Urothelium cell line (cell line): ENCODE results near the gene NACC2.

Source experiments
- DNase-seq: peaks from one replicate; pipeline ENCODE4 v3.0.0; 2011; ENCODE audit warnings: low spot score, mixed read lengths
- FAIRE-seq: peaks from 2 replicates; lab custom pipeline; 2011; peaks lifted over from hg19 to GRCh38; lab: Jason Lieb, UNC

NACC2 gene

GRCh38 chr9:136059321-136059791 is 35.7 kb downstream of the NACC2 start:
- no peak for FAIRE-seq
- DNase-seq = no peak

DNA sequence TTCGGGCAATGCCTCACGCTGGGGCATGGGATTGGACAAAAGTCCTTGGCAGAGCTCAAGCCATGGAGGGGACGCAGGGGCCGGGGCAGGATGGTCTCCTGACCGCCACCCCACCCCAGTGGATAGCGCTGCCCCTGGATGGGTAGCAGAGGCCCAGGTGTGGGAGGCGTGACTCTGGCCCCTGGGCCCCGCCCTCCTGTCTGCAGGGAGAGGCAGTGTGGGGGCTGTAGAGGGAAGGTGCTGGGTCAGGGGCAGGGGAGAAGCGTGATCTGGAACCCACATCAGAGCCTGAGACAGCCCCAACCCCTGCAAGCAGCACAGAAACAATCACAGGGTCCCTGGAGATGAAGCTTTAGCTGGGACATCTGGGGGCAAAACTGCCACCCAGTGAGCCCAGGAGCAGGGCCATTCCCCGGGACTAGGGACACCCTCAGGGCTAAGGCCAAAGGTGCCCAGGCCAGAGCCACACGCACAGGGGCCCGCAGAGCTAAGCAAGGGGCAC is 36.2 kb downstream of the NACC2 start:
- no peak for DNase-seq
- FAIRE-seq = no peak

GRCh38 chr9:136058084-136058483 is 37.0 kb downstream of the NACC2 start:
- no peak for DNase-seq
- FAIRE-seq = no peak

- DNase-seq (no peak), FAIRE-seq (no peak)
Observed at GRCh38 chr9:136057236-136058081, 37.6 kb downstream of the NACC2 start.

DNA sequence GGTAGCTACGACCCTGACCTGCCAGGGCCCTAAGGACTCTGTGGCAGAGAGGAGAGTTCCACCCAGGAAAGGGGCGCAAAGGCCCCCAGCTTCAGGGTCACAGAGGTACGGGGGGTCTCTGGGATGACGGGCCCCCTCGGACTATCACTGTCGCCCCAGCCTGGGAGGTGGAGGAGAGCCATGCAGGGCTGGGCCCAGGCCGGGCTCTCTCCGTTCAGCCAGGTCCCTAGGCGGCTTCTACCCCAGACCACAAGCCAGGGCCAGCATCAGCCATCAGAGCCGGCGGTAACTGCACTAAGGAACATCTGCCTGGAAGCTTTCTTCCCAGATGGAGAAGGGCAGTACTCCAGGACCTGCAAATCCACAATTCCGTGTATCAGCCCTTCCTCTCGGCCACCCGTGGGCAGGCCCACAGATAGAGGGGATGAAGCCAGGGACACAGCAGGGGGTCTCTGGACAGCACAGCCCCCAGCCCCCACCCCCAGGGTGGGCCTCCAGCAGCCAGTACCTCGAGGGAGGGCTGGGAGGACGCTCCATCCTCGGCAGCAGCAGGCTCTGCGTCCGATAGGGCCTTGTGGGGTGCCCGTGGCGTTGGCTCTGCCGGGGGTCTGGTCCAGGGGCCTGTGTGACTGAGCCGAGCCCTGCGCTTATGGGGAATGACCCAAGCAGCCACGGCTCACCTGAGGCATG is 38.4 kb downstream of the NACC2 start:
- DNase-seq = no peak
- no peak for FAIRE-seq

DNA sequence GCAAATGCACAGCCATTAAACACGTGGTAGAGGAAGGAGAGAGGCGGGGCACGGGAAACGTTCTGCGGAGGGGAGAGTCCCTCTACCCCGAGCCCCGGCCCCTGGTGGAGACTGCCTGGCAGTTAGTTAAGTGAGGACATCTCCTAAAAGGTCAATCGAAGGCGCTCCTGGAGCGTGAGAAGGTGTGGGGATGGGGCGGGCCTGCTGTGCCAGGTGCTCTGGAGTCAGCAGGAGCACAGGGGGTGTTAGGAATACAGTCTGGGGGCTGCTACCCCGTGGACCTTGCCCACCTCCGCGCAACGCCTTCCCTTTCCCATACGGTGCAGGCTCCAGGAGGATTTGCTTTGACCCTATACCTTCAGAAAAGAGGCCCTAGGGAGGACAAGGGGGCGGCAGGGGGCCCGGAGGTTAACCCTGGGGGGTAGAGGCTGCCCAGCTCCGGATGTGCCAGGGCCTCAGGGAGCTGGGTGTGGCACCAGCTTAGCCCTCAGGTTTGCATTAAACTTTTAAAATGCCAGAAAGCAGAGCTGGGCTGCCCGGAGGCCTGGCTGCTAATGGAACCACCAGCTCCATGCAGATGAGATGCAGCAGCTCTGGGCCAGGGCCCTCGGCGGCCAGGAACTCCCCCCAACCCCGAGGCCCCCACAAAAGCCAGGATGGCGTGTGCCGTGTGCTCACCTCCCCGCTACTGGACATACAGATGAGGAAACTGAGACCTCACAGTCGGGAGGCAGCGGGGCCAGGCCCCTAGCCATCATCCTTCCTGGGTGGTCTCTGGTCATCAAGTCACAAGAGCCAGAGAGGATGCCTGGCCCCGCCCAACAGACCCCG is 39.2 kb downstream of the NACC2 start:
- DNase-seq = no peak

GRCh38 chr9:136054798-136055714 is 40.0 kb downstream of the NACC2 start:
- FAIRE-seq (no peak), DNase-seq (no peak)

More for the DNA sequence above, 39.2 kb downstream of the NACC2 start:
- FAIRE-seq = no peak

DNA sequence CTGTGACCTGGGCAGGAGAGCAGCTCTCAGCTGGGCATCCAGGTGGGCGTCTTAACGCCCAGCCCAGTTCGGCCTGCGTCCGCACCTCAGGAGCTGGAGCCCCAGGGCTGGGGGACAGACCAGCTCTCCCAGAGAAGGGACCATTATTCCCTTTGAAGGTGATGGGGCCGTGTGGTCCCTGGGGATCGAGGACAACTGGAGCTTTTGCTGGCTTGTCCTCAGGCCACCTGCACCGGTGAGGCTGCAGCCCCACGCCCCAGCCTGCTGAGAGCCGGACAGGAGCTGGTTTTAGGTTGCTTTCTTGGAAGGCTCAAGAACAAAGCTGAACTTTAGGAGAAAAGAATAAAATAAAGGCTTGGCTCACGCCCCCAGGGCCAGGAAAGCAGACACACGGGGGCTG is 40.9 kb downstream of the NACC2 start:
- FAIRE-seq (no peak), DNase-seq (no peak)

- DNase-seq = no peak
- FAIRE-seq = no peak
Observed at GRCh38 chr9:136053757-136054142, 41.3 kb downstream of the NACC2 start.

DNA sequence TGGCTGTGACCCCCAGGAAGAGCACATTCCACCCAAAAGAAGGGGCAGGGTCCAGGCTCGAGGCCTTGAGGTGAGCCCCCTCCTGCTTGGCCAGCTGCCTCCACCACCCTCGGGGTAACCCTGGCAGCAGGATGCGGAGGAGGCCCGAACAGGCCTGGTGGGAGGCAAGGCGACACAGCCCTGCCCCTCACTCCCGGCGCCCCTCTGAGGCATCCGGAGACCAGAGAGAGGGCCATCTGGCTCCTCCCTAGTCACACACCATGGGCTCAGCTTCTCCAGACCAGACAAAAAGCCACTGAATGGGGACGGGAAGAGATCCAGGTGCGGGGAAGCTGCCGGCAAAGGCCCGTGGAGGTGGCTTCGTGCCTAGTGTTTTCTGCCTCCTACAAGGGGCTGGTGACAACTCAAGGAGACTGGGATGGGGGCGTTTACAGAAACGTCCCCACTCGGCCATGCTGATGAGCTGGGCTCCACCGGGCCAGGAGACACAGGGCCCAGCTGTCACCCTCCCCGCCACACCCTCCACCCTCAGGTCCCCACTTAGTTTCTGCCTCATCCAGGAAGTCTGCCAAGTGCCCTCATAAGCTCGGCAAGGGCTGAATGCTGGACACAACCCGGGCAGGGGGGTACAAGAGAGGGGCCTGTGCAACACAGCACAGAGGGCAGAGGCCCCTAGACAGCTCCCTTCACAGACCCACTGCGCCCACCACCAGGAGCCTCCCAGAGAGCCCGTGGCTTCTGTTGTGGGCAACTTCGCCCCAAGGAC is 41.9 kb downstream of the NACC2 start:
- FAIRE-seq = peak; percentile 98
- DNase-seq = no peak

- FAIRE-seq = no peak
- DNase-seq = peak; percentile 68
Observed at GRCh38 chr9:136052472-136052880, 42.6 kb downstream of the NACC2 start.

DNA sequence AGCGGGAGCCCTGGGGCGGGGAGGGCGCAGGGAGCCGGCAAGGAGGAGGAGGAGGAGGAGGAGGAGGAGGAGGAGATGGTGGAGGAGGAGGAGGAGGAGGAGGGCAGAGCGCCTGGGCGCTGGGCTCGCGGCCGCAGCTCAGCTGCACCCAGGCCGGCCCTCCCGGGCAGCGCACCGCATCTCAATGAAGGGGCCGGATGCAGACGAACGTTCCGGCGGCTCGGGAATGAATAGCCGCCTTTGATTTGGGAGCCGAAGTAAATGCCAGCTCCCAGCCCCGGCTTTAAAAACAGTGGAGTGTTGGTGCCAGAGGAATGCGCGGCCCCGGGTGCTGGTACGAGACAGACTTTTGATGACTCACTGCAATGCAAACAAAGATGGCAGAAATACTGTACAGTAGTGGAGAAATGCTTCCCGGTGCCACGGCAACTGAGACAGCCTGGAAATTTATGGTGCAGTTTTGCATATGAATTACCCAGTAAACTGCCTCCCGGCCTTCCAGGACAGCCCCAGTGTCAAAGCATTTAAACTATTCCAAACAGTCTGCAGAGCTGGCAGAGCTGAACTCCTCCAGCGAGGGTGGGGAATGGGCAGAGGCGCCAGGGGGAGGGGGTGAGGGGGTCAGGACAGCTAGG is 43.1 kb downstream of the NACC2 start:
- FAIRE-seq (no peak), DNase-seq (peak; percentile 82)

DNA sequence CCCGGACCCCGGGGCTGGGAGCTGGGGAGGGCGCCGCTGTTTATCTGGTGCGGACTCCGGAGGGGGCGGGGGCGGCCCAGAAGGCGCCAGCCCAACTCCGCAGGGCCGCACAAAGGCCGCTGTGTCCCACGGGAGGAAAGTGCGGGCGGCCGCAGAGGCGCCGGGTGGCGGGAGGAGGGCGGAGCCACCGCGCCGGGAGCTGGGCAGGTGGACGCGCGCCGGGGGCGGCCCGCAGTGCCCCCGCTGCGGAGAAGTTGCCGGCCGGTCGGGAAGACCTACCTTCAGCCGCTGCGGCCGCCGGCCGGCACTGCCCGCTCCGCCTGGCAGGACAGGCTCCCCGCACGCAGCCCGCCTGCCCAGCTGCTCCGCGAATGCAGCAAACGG is 43.6 kb downstream of the NACC2 start:
- FAIRE-seq = no peak
- peak; percentile 60 for DNase-seq

GRCh38 chr9:136050701-136051452 is 44.2 kb downstream of the NACC2 start:
- DNase-seq = peak; percentile 41

DNA sequence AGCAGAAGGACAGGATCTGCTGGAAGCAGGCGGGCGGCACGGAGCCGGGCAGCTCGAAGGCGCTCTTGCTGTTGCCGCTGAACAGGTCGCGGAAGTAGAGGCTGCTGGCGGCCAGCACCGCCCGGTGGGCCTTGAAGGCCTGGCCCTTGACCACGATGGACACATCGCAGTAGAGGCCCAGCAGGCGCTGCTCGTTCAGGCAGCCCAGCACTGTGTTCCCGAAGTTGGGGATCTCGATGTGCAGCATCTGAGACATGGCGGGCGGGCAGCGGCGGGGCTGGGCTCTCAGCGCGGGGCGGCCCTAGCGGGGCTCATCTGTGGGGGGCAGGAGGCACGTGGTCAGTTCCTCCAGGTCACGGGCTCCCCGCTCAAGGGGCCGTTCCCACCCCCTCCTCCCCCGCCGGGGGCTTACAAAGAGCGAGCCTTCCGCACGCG is 44.8 kb downstream of the NACC2 start:
- DNase-seq (no peak), FAIRE-seq (peak; percentile 23)

More at GRCh38 chr9:136050701-136051452, 44.2 kb downstream of the NACC2 start:
- FAIRE-seq = no peak

GRCh38 chr9:136049491-136050265 is 45.4 kb downstream of the NACC2 start:
- FAIRE-seq = no peak
- DNase-seq = no peak
